Epithelial cell of proximal tubule (primary cell): ENCODE measurements around the gene NT5DC3. TPM values are rescaled to one million over a fixed set of nuclear protein-coding genes. Genes with fewer than 3 reads are reported as not detected.

Experiments
- DNase-seq: peaks from one replicate; pipeline ENCODE4 v3.0.0-alpha.2; 2011; ENCODE audit warnings: low read depth
- H3K4me3 ChIP-seq: 2 replicates; pipeline ENCODE4 v1.5.1; 2011; ENCODE audit warnings: low read depth, mild to moderate bottlenecking, low read length
- CTCF ChIP-seq: conservative IDR thresholded peaks from 2 replicates; pipeline ENCODE4 v1.5.1; 2012; ENCODE audit warnings: low read depth, mild to moderate bottlenecking, low read length
- total RNA-seq: library from RNA; depleted of rRNA; stranded (reverse); fragments of >200 nt; gene quantifications from 2 replicates; pipeline ENCODE4 v1.2.3, GENCODE V29; 2015

The NT5DC3 gene
- total RNA-seq, 1 donor from 2014 or later: 7.5 TPM

GRCh38 chr12:103798586-103798985, 42.4 kb downstream of the NT5DC3 start:
- H3K4me3 ChIP-seq: no peak overlapping the region
- no peak for TF ChIP-seq CTCF
- DNase-seq: no peak

- no peak for DNase-seq
- no peak overlapping the region for H3K4me3 ChIP-seq
- TF ChIP-seq CTCF: no peak
Measured at GRCh38 chr12:103794309-103795213, 46.5 kb downstream of the NT5DC3 start.

DNA sequence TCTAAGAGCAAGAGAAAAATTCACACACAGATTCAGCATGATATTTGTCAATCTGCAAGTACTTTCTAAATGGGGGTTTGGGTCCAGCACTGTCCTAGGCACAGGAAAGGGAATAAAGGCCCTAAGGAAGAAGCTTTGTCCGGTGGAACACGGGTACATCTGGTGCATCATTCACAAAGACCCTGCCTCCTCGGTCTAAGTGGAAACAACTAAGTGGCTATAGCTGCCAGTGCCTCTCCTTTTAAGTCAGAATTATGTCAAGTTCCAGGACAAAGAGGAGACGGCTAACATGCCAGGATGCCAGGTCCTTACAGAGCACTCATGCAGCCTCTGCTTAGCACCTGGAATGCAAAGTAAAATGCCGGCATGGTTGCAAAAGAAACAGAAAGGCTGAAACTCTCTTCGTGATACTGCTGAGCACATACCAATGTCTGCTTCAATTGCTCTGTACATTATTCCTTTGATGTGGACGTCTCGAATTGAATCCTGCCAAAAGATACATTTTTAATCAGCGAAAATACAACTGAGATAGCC, 47.5 kb downstream of the NT5DC3 start:
- TF ChIP-seq CTCF: no peak

GRCh38 chr12:103793046-103793445, 48.0 kb downstream of the NT5DC3 start:
- no peak overlapping the region for H3K4me3 ChIP-seq
- no peak for TF ChIP-seq CTCF
- DNase-seq: no peak

More for the DNA sequence above, 47.5 kb downstream of the NT5DC3 start:
- H3K4me3 ChIP-seq: no peak overlapping the region
- DNase-seq: no peak

DNA sequence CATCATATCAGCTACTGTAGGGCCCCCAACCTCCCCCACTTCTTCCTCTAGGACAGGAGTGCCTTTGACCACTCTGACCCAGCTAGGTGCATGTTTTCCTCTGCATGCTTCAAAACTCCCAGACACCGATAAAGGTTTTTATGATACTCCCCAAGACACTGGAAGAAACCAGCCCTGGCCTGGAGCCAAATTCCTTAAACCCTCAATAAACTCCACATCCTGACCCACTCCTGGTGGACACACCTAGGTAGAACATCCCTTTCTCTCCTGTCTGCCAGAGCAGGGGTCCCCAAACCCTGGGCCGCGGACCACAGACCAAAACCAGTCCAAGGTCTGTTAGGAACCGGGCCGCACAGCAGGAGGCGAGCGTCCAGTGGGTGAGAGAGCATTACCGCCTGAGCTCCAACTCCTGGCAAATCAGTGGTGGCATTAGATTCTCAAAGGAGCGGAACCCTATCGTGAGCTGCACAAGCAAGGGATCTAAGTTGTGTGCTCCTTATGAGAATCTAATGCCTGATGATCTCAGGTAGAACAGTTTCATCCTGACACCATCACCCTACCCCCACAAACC, 49.6 kb downstream of the NT5DC3 start:
- TF ChIP-seq CTCF: no peak
- no peak for DNase-seq

GRCh38 chr12:103786201-103786600, 54.8 kb downstream of the NT5DC3 start:
- no peak overlapping the region for H3K4me3 ChIP-seq
- TF ChIP-seq CTCF: no peak
- DNase-seq: no peak

More for the DNA sequence above, 49.6 kb downstream of the NT5DC3 start:
- H3K4me3 ChIP-seq: no peak overlapping the region
